PC-9 (cell line): ENCODE data around the gene LRP1B.

Experiments used
- EZH2 ChIP-seq: fragments of 200-600 bp; sonication (generic); IDR thresholded peaks from 2 replicates; pipeline ENCODE4 v1.8.0; 2017; ENCODE audit warnings: antibody characterized with exemption, low read depth
- TF ChIP-seq, protein P1 (sequence below): fragments of 200-600 bp; sonication (generic); conservative IDR thresholded peaks from 2 replicates; pipeline ENCODE4 v1.6.1; 2017; ENCODE audit warnings: mixed run types, antibody characterized with exemption, mild to moderate bottlenecking, moderate library complexity

DNA sequence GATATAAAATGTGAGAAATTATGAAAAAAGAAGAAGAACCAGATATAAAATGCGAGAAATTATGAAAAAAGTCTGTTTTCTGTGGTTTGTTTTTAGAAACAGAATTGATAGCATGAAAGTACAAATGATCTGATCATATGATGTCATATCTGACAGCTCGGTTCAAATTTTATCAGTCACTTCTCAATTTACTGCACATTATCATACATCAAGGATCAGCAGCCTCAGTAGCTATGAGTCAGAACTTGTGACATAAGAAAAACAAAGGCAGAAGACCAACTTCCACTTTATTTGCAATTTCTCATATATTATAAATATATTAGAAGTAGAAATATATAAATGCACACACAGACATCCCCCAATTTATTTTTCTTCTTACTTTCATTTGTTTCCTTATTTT is 634.0 kb downstream of the LRP1B start:
- TF ChIP-seq, protein P1, sequence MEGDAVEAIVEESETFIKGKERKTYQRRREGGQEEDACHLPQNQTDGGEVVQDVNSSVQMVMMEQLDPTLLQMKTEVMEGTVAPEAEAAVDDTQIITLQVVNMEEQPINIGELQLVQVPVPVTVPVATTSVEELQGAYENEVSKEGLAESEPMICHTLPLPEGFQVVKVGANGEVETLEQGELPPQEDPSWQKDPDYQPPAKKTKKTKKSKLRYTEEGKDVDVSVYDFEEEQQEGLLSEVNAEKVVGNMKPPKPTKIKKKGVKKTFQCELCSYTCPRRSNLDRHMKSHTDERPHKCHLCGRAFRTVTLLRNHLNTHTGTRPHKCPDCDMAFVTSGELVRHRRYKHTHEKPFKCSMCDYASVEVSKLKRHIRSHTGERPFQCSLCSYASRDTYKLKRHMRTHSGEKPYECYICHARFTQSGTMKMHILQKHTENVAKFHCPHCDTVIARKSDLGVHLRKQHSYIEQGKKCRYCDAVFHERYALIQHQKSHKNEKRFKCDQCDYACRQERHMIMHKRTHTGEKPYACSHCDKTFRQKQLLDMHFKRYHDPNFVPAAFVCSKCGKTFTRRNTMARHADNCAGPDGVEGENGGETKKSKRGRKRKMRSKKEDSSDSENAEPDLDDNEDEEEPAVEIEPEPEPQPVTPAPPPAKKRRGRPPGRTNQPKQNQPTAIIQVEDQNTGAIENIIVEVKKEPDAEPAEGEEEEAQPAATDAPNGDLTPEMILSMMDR, result no peak
- TF ChIP-seq EZH2, result no peak
